ENCODE results near the gene PIP4P1.
A peak's percentile ranks its signal among the peaks of the same experiment; 100 is the strongest.

The PIP4P1 gene

GRCh38 chr14:20436363-20436755 lies 24.9 kb downstream of the PIP4P1 start:
- Histone ChIP-seq H3K4me3 (ENCODE audit: low read depth, low read length) (no peak overlapping the region), H3K9me3 (ENCODE audit: control insufficient read depth, insufficient read depth, low read depth, low read length) (no peaks in the 10 kb centered on the region), H3K36me3 (ENCODE audit: control insufficient read depth in 2 of 2, insufficient read depth in 1 of 2, low read length in 2 of 2) (no peaks in the 10 kb centered on the region), H3K4me1 (ENCODE audit: control insufficient read depth, insufficient read depth, low read length) (no peaks in the 10 kb centered on the region), H3K27ac (ENCODE audit: extremely low read depth, low read depth, low read length) (no peak overlapping the region)
- no peak for TF ChIP-seq ZNF223 (tag by site-specific recombination; IDR thresholded peaks at IDR 0.05)
- TF ChIP-seq OSR2 (tag by site-specific recombination; IDR thresholded peaks at IDR 0.05): no peak
- TF ChIP-seq ZBTB21 (tag by site-specific recombination; IDR thresholded peaks at IDR 0.05): no peak
- TF ChIP-seq PRDM10 (tag by site-specific recombination; IDR thresholded peaks at IDR 0.05): peak; percentile 72
- TF ChIP-seq ZSCAN4 (tag by site-specific recombination; IDR thresholded peaks at IDR 0.05): no peak
- CTCF ChIA-PET: interaction anchor here (0.6 kb wide), 2 partner anchors 8 to 18 kb away, joined by 3 read pairs; partner anchors contain the start of genes APEX1 and OSGEP
- POLR2A ChIA-PET: no interaction called here

GRCh38 chr14:20435582-20436362 lies 25.5 kb downstream of the PIP4P1 start, which contains the start of gene KLHL33:
TSS of gene KLHL33 (minus strand) at chr14:20436166. CDS start at chr14:20435811, 355 bp downstream.
- TF ChIP-seq ZNF510 (tag by site-specific recombination; IDR thresholded peaks at IDR 0.05; ENCODE audit: insufficient replicate concordance) (no peak), SCRT2 (tag by site-specific recombination; IDR thresholded peaks at IDR 0.05) (peak; percentile 41; the same call in 1 of the 2 replicates)
- ChIA-PET CTCF (interaction anchor here (0.6 kb wide), 1 partner anchor 8 kb away, joined by 3 read pairs; no protein-coding TSS in a partner anchor), POLR2A (interaction anchor here (0.6 to 1.0 kb wide), 2 partner anchors 19 to 25 kb away, joined by 3 read pairs; partner anchors contain the start of genes APEX1 and OSGEP)
- no peaks in the 10 kb centered on the region for H3K9me3 ChIP-seq (ENCODE audit: control insufficient read depth, insufficient read depth, low read depth, low read length)
- no peak within 1 kb of the TSS for H3K27ac ChIP-seq (ENCODE audit: extremely low read depth, low read depth, low read length)
- no peak within 1 kb of the TSS for H3K4me3 ChIP-seq (ENCODE audit: low read depth, low read length)
- H3K4me1 ChIP-seq (ENCODE audit: control insufficient read depth, insufficient read depth, low read length): no peaks in the 10 kb centered on the region
- no peaks in the 10 kb centered on the region for H3K36me3 ChIP-seq (ENCODE audit: control insufficient read depth in 2 of 2, insufficient read depth in 1 of 2, low read length in 2 of 2)

GRCh38 chr14:20434701-20435581 lies 26.3 kb downstream of the PIP4P1 start:
- CTCF ChIA-PET: no interaction called here
- POLR2A ChIA-PET: interaction anchor here (0.6 to 1.9 kb wide), 3 partner anchors 20 to 24 kb away, joined by 3 to 5 read pairs (median 3); partner anchors contain the start of genes APEX1, OSGEP and TEP1

More at GRCh38 chr14:20434701-20435581, 26.3 kb downstream of the PIP4P1 start:
- Histone ChIP-seq H3K4me1 (ENCODE audit: control insufficient read depth, insufficient read depth, low read length) (no peaks in the 10 kb centered on the region), H3K36me3 (ENCODE audit: control insufficient read depth in 2 of 2, insufficient read depth in 1 of 2, low read length in 2 of 2) (no peaks in the 10 kb centered on the region), H3K4me3 (ENCODE audit: low read depth, low read length) (no peak overlapping the region), H3K27ac (ENCODE audit: extremely low read depth, low read depth, low read length) (no peak overlapping the region), H3K9me3 (ENCODE audit: control insufficient read depth, insufficient read depth, low read depth, low read length) (no peaks in the 10 kb centered on the region)
- TF ChIP-seq ZNF513 (tag by site-specific recombination; IDR thresholded peaks at IDR 0.05) (0 out of 2 replicates have a peak, but pooled peaks have one; percentile 42), ZNF529 (tag by site-specific recombination; IDR thresholded peaks at IDR 0.05; ENCODE audit: insufficient replicate concordance) (no peak), SETDB1 (IDR thresholded peaks at IDR 0.05; ENCODE audit: insufficient read length, low read length) (no peak), ZFHX2 (tag by site-specific recombination; conservative IDR thresholded peaks at IDR 0.05) (no peak)
